HFF-Myc (cell line): ENCODE results near the gene METTL14.

Experiments used
- DNase-seq: peaks from one replicate; pipeline ENCODE4 v3.0.0-alpha.2; 2011; ENCODE audit warnings: low read depth; ENCODE audit errors: extremely low read depth
- H3K4me3 ChIP-seq: replicated peaks from 2 replicates; pipeline ENCODE4 v1.5.1; 2011; ENCODE audit warnings: low read depth, mild to moderate bottlenecking, control low read depth, low read length
- CTCF ChIP-seq: IDR thresholded peaks from 2 replicates; pipeline ENCODE4 v1.5.1; 2012; ENCODE audit warnings: mild to moderate bottlenecking, low read depth, low read length, control low read depth; ENCODE audit errors: missing control alignments

METTL14 gene

GRCh38 chr4:118683513-118683912 is 1.7 kb upstream of the METTL14 start:
- no peak overlapping the region for H3K4me3 ChIP-seq
- DNase-seq: no peak
- TF ChIP-seq CTCF: no peak

- TF ChIP-seq CTCF: no peak
- no peak overlapping the region for H3K4me3 ChIP-seq
- DNase-seq: no peak
These were observed 17.9 kb downstream of the METTL14 start for GRCh38 chr4:118703118-118703517.

- TF ChIP-seq CTCF: no peak
- DNase-seq: no peak
- no peak overlapping the region for H3K4me3 ChIP-seq
These were observed 25.9 kb downstream of the METTL14 start for GRCh38 chr4:118711052-118711451.

GRCh38 chr4:118712872-118713271 is 27.7 kb downstream of the METTL14 start:
- no peak overlapping the region for H3K4me3 ChIP-seq
- no peak for TF ChIP-seq CTCF
- no peak for DNase-seq

GRCh38 chr4:118714682-118715081 is 29.5 kb downstream of the METTL14 start:
- no peak for DNase-seq
- H3K4me3 ChIP-seq: no peak overlapping the region
- TF ChIP-seq CTCF: no peak

- DNase-seq: no peak
- H3K4me3 ChIP-seq: no peak overlapping the region
- TF ChIP-seq CTCF: no peak
These were observed 31.1 kb downstream of the METTL14 start for GRCh38 chr4:118716304-118716703.

GRCh38 chr4:118718511-118719170 is 33.4 kb downstream of the METTL14 start:
- no peak for TF ChIP-seq CTCF
- no peak overlapping the region for H3K4me3 ChIP-seq
- DNase-seq: no peak
